MCF 10A (cell line): ENCODE results near the gene CDKL5. TPM values are rescaled to one million over a fixed set of nuclear protein-coding genes. Genes with fewer than 3 reads are reported as not detected.

Experiments used
- BruUV-seq: library from RNA; stranded (reverse); fragments of 400-500 nt; replicated peaks from 2 replicates; lab custom pipeline; 2021; lab: Mats Ljungman, UMichigan
- CTCF ChIA-PET: fragments of 300-600 bp; sonication (Branson Sonifier 250); formaldehyde crosslinking; extraction: SDS; loops from one replicate; lab custom pipeline; 2021; ENCODE audit warnings: antibody characterized with exemption, inconsistent platforms; lab: Yijun Ruan, JAX
- POLR2A ChIA-PET: fragments of 300-600, 350-650 bp; sonication (Branson Sonifier 250); formaldehyde crosslinking; extraction: SDS; loops from one replicate; lab custom pipeline; 2020; ENCODE audit warnings: antibody characterized with exemption, inconsistent platforms; lab: Yijun Ruan, JAX
- DNase-seq: peaks from one replicate; pipeline ENCODE4 v3.0.0-alpha.2; 2018; ENCODE audit not compliant: unreplicated experiment
- H3K27ac Mint-ChIP-seq: one replicate; pipeline ENCODE4 v1.8.0; 2022; ENCODE audit warnings: mild to moderate bottlenecking, low read depth, mixed read lengths; ENCODE audit not compliant: unreplicated experiment
- H3K27me3 Mint-ChIP-seq: one replicate; pipeline ENCODE4 v1.8.0; 2022; ENCODE audit warnings: mixed read lengths; ENCODE audit not compliant: insufficient read depth, unreplicated experiment
- H3K36me3 Mint-ChIP-seq: one replicate; pipeline ENCODE4 v1.8.0; 2022; ENCODE audit warnings: mild to moderate bottlenecking, moderate library complexity, mixed read lengths; ENCODE audit not compliant: insufficient read depth, unreplicated experiment
- H3K4me1 Mint-ChIP-seq: one replicate; pipeline ENCODE4 v1.8.0; 2022; ENCODE audit warnings: mixed read lengths; ENCODE audit not compliant: insufficient read depth, unreplicated experiment
- H3K4me3 Mint-ChIP-seq: one replicate; pipeline ENCODE4 v1.8.0; 2022; ENCODE audit warnings: mild to moderate bottlenecking, moderate library complexity, mixed read lengths; ENCODE audit not compliant: unreplicated experiment
- H3K9me3 Mint-ChIP-seq: one replicate; pipeline ENCODE4 v1.8.0; 2022; ENCODE audit warnings: mixed read lengths; ENCODE audit not compliant: unreplicated experiment
- intact Hi-C: fragments of 100-400 bp; cut with micrococcal nuclease; formaldehyde crosslinking; loops from 2 replicates; pipeline ENCODE4 v1.14.1; 2022
- total RNA-seq: library from RNA; stranded (reverse); gene quantifications from 2 replicates; pipeline ENCODE4 v1.2.3, GENCODE V29; 2022
- TF ChIP-seq, protein P1 (sequence below): fragments of 200-600 bp; IDR thresholded peaks from one replicate; pipeline ENCODE4 v1.8.0; 2022; ENCODE audit warnings: antibody characterized with exemption, mild to moderate bottlenecking; ENCODE audit not compliant: unreplicated experiment

Gene CDKL5
- total RNA-seq, 1 experiment from 2014 or later = 8.2 TPM

DNA sequence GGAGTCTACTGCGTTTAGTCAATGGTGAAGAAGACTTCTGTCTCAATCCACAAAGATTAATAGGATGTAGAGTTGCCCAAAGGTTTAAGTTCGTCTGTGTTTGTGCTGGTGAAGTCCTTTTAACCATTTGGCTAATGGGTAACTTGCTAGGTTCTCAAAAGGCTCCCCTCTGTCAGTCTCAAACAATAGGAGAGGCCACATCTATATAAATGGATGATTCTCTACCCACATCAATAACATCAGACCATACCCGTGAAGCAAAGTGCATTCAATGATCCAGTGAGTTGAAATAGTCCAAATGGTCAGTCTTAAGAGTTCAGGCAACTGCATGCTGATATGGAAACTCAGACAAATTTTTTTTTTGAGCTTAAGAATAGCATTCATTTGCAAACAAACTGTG is 218.4 kb downstream of the CDKL5 start:
- TF ChIP-seq, protein P1, sequence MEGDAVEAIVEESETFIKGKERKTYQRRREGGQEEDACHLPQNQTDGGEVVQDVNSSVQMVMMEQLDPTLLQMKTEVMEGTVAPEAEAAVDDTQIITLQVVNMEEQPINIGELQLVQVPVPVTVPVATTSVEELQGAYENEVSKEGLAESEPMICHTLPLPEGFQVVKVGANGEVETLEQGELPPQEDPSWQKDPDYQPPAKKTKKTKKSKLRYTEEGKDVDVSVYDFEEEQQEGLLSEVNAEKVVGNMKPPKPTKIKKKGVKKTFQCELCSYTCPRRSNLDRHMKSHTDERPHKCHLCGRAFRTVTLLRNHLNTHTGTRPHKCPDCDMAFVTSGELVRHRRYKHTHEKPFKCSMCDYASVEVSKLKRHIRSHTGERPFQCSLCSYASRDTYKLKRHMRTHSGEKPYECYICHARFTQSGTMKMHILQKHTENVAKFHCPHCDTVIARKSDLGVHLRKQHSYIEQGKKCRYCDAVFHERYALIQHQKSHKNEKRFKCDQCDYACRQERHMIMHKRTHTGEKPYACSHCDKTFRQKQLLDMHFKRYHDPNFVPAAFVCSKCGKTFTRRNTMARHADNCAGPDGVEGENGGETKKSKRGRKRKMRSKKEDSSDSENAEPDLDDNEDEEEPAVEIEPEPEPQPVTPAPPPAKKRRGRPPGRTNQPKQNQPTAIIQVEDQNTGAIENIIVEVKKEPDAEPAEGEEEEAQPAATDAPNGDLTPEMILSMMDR = no peak
- ChIA-PET CTCF (interaction anchor here (0.7 kb wide), 1 partner anchor 11 kb away, joined by 3 read pairs; no protein-coding TSS in a partner anchor), POLR2A (interaction anchor here (0.6 kb wide), 1 partner anchor 812 kb away, joined by 4 read pairs; no protein-coding TSS in a partner anchor)
- no peak overlapping the region for H3K27ac Mint-ChIP-seq
- BruUV-seq = no TSS peak
- DNase-seq = no peak
- H3K27me3 Mint-ChIP-seq = no peaks in the 10 kb centered on the region
- H3K4me1 Mint-ChIP-seq = no peaks in the 10 kb centered on the region
- H3K4me3 Mint-ChIP-seq = no peak overlapping the region
- intact Hi-C loops = no loop called here
- peaks cover 8% of the 10 kb centered on the region for H3K9me3 Mint-ChIP-seq
- H3K36me3 Mint-ChIP-seq = no peaks in the 10 kb centered on the region

GRCh38 chrX:18647621-18648020 is 222.2 kb downstream of the CDKL5 start:
- H3K4me3 Mint-ChIP-seq = no peak overlapping the region
- no TSS peak for BruUV-seq
- POLR2A ChIA-PET = no interaction called here
- H3K9me3 Mint-ChIP-seq = peaks cover 8% of the 10 kb centered on the region
- H3K27me3 Mint-ChIP-seq = no peaks in the 10 kb centered on the region
- no peak for DNase-seq
- CTCF ChIA-PET = no interaction called here
- no peaks in the 10 kb centered on the region for H3K4me1 Mint-ChIP-seq
- no peak overlapping the region for H3K27ac Mint-ChIP-seq
- no peaks in the 10 kb centered on the region for H3K36me3 Mint-ChIP-seq
- intact Hi-C loops = no loop called here
- TF ChIP-seq, protein P1 = no peak

GRCh38 chrX:18649498-18649951 is 224.1 kb downstream of the CDKL5 start:
- no peak overlapping the region for H3K27ac Mint-ChIP-seq
- DNase-seq = no peak
- no peak overlapping the region for H3K4me3 Mint-ChIP-seq
- POLR2A ChIA-PET = no interaction called here
- TF ChIP-seq, protein P1 = no peak
- CTCF ChIA-PET = no interaction called here
- intact Hi-C loops = no loop called here
- H3K9me3 Mint-ChIP-seq = peaks cover 8% of the 10 kb centered on the region
- H3K27me3 Mint-ChIP-seq = no peaks in the 10 kb centered on the region
- BruUV-seq = no TSS peak
- H3K4me1 Mint-ChIP-seq = no peaks in the 10 kb centered on the region
- no peaks in the 10 kb centered on the region for H3K36me3 Mint-ChIP-seq

DNA sequence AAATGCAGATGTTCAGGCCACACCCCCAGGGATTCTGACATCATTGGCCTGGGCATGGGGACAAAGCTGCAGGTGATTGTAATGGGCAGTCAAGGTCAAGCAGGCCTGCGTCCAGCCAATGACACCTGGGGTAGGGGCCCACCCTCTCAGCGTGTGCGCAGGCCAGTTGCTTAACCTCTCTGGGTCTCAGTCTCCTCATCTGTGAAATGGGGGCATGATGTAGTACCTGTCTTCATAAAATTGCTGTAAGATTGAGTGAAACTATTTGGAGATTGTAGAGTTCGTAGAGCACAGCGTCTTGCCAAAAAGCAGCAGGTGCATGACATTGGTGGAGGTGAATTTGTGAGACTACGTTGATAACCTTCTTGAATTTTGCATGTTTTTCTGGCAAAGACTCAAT is 225.3 kb downstream of the CDKL5 start:
- H3K27me3 Mint-ChIP-seq = no peaks in the 10 kb centered on the region
- no peak overlapping the region for H3K4me3 Mint-ChIP-seq
- intact Hi-C loops = no loop called here
- H3K36me3 Mint-ChIP-seq = no peaks in the 10 kb centered on the region
- no peaks in the 10 kb centered on the region for H3K4me1 Mint-ChIP-seq
- DNase-seq = no peak
- no TSS peak for BruUV-seq
- peaks cover 3% of the 10 kb centered on the region for H3K9me3 Mint-ChIP-seq
- POLR2A ChIA-PET = no interaction called here
- CTCF ChIA-PET = no interaction called here
- TF ChIP-seq, protein P1 = no peak
- H3K27ac Mint-ChIP-seq = no peak overlapping the region
